Measurements from ENCODE around the gene HEATR5A.
"Not testable (repeated sequence)": the region's sequence is repeated elsewhere in the genome, so short reads cannot be mapped to it uniquely, and the experiment has no call there.

DNA sequence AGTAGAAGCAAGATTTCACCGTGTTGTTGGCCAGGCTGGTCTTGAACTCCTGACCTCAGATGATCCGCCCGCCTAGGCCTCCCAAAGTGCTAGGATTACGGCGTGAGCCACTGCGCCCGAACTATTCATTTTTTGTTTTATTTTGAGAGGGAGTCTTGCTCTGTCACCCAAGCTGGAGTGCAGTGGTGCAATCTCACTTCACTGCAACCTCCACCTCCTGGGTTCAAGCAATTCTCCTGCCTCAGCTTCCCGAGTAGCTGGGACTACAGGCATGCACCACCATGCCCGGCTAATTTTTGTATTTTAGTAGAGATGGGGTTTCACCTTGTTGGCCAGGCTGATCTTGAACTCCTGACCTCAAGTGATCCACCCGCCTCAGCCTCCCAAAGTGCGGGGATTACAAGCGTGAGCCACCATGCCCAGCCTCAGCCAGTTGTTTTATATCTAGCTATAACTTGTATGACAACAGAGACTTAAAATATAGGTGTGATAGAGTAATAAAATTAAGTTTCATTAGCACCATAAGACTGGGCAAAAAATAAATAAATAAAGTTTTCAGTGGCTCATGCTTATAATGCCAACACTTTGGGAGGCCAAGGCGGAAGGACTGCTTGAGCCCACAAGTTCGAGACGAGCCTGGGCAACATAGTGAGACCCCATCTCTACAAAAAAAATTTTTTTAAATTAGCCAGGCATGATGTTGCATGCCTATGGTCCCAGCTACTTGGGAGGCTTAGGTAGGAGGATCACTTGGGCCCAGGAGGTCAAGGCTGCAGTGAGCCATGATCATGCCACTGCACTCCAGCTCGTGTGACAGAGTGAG, 41.0 kb downstream of the HEATR5A start:
- TF ChIP-seq, protein P1, sequence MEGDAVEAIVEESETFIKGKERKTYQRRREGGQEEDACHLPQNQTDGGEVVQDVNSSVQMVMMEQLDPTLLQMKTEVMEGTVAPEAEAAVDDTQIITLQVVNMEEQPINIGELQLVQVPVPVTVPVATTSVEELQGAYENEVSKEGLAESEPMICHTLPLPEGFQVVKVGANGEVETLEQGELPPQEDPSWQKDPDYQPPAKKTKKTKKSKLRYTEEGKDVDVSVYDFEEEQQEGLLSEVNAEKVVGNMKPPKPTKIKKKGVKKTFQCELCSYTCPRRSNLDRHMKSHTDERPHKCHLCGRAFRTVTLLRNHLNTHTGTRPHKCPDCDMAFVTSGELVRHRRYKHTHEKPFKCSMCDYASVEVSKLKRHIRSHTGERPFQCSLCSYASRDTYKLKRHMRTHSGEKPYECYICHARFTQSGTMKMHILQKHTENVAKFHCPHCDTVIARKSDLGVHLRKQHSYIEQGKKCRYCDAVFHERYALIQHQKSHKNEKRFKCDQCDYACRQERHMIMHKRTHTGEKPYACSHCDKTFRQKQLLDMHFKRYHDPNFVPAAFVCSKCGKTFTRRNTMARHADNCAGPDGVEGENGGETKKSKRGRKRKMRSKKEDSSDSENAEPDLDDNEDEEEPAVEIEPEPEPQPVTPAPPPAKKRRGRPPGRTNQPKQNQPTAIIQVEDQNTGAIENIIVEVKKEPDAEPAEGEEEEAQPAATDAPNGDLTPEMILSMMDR (IDR thresholded peaks at IDR 0.05) = not testable (repeated sequence)
- not testable (repeated sequence) for TF ChIP-seq ZFX (IDR thresholded peaks at IDR 0.05; ENCODE audit: borderline replicate concordance)
